GM23338 (cell line): ENCODE data around the gene ZNRF2. TPM values are rescaled to one million over a fixed set of nuclear protein-coding genes. Genes with fewer than 3 reads are reported as not detected.

Experiments used
- ATAC-seq: fragments of 200-7000 bp; cut with Tn5 transposase; 3 replicates; pipeline ENCODE4 v1.9.1; 2020
- DNase-seq: peaks from one replicate; pipeline ENCODE4 v3.0.0-alpha.2; 2015; ENCODE audit warnings: low spot score
- H2AFZ ChIP-seq: fragments of 200-600 bp; sonication (generic); 2 replicates; pipeline ENCODE4 v1.8.0; 2016; ENCODE audit warnings: antibody characterized with exemption, mild to moderate bottlenecking, moderate library complexity
- H3F3A ChIP-seq: fragments of 200-600 bp; sonication (generic); replicated peaks from 2 replicates; pipeline ENCODE4 v1.8.0; 2017; ENCODE audit warnings: antibody characterized with exemption, mixed run types, low read depth
- H3K27ac ChIP-seq: fragments of 200-600 bp; sonication (generic); 2 replicates; pipeline ENCODE4 v1.6.1; 2016; ENCODE audit warnings: low read depth
- H3K27me3 ChIP-seq: fragments of 200-600 bp; sonication (generic); 2 replicates; pipeline ENCODE4 v1.8.0; 2016; ENCODE audit warnings: mild to moderate bottlenecking, mixed run types, moderate library complexity; ENCODE audit not compliant: insufficient read depth
- H3K36me3 ChIP-seq: fragments of 200-600 bp; sonication (generic); 2 replicates; pipeline ENCODE4 v1.8.0; 2016; ENCODE audit warnings: mild to moderate bottlenecking; ENCODE audit not compliant: insufficient read depth
- H3K4me1 ChIP-seq: fragments of 200-600 bp; sonication (generic); 2 replicates; pipeline ENCODE4 v1.8.0; 2016; ENCODE audit warnings: mild to moderate bottlenecking, moderate library complexity; ENCODE audit not compliant: insufficient read depth
- H3K4me2 ChIP-seq: fragments of 200-600 bp; sonication (generic); 2 replicates; pipeline ENCODE4 v1.7.1; 2017; ENCODE audit warnings: mixed run types
- H3K4me3 ChIP-seq: fragments of 200-600 bp; sonication (generic); 2 replicates; pipeline ENCODE4 v1.6.1; 2016; ENCODE audit warnings: mixed run types
- H3K79me2 ChIP-seq: fragments of 200-600 bp; sonication (generic); replicated peaks from 2 replicates; pipeline ENCODE4 v1.8.0; 2017; ENCODE audit warnings: mild to moderate bottlenecking; ENCODE audit not compliant: insufficient read depth
- H3K9me2 ChIP-seq: fragments of 200-600 bp; sonication (generic); 2 replicates; pipeline ENCODE4 v1.8.0; 2017; ENCODE audit not compliant: insufficient read depth
- H4K20me1 ChIP-seq: fragments of 200-600 bp; sonication (generic); replicated peaks from 2 replicates; pipeline ENCODE4 v1.8.0; 2017; ENCODE audit warnings: mild to moderate bottlenecking; ENCODE audit not compliant: insufficient read depth
- H3K27ac Mint-ChIP-seq: 2 replicates; pipeline ENCODE4 v1.8.0; 2020; ENCODE audit warnings: inconsistent platforms, mild to moderate bottlenecking, moderate library complexity, mixed read lengths
- H3K27me3 Mint-ChIP-seq: 3 replicates; pipeline ENCODE4 v1.8.0; 2022; ENCODE audit warnings: low read depth, mild to moderate bottlenecking, moderate library complexity, mixed read lengths, inconsistent platforms; ENCODE audit not compliant: insufficient read depth, poor library complexity
- H3K36me3 Mint-ChIP-seq: 3 replicates; pipeline ENCODE4 v1.8.0; 2021; ENCODE audit warnings: low read depth, mild to moderate bottlenecking, inconsistent platforms, moderate library complexity, mixed read lengths
- H3K4me1 Mint-ChIP-seq: 3 replicates; pipeline ENCODE4 v1.8.0; 2020; ENCODE audit warnings: mild to moderate bottlenecking, inconsistent platforms, mixed read lengths
- H3K4me3 Mint-ChIP-seq: 3 replicates; pipeline ENCODE4 v1.8.0; 2021; ENCODE audit warnings: moderate library complexity, mild to moderate bottlenecking, inconsistent platforms, mixed read lengths
- H3K9me3 Mint-ChIP-seq: 3 replicates; pipeline ENCODE4 v1.8.0; 2020; ENCODE audit warnings: moderate library complexity, mild to moderate bottlenecking, inconsistent platforms, mixed read lengths
- CTCF ChIP-seq, 2 experiments: fragments of 200-600 bp in 1 of 2; sonication (generic) in 1 of 2; conservative IDR thresholded peaks; 2 replicates each; pipeline versions ENCODE4 v1.5.1 to v1.6.1; 2016 to 2017; ENCODE audit warnings: antibody characterized with exemption in 2 of 2, low read depth in 2 of 2, mild to moderate bottlenecking in 2 of 2, moderate library complexity in 1 of 2
- ETS1 ChIP-seq: IDR thresholded peaks from 2 replicates; pipeline ENCODE4 v1.6.1; 2016; ENCODE audit warnings: antibody characterized with exemption
- EZH2 ChIP-seq: fragments of 200-600 bp; sonication (generic); IDR thresholded peaks from one replicate; pipeline ENCODE4 v1.8.0; 2017; ENCODE audit warnings: antibody characterized with exemption, mild to moderate bottlenecking, low read depth; ENCODE audit not compliant: unreplicated experiment
- EZH2phosphoT487 ChIP-seq: fragments of 200-600 bp; sonication (generic); IDR thresholded peaks from one replicate; pipeline ENCODE4 v1.8.1; 2018; ENCODE audit warnings: antibody characterized with exemption; ENCODE audit not compliant: unreplicated experiment
- NANOG ChIP-seq: IDR thresholded peaks from 2 replicates; pipeline ENCODE4 v1.6.1; 2016; ENCODE audit warnings: antibody characterized with exemption, borderline replicate concordance
- POLR2AphosphoS5 ChIP-seq: IDR thresholded peaks from 2 replicates; pipeline ENCODE4 v1.6.1; 2016; ENCODE audit warnings: antibody characterized with exemption, low read depth
- REST ChIP-seq: IDR thresholded peaks from one replicate; pipeline ENCODE4 v1.6.1; 2018; ENCODE audit warnings: antibody characterized with exemption; ENCODE audit not compliant: unreplicated experiment
- STAT1 ChIP-seq: IDR thresholded peaks from one replicate; pipeline ENCODE4 v1.6.1; 2016; ENCODE audit warnings: antibody characterized with exemption; ENCODE audit not compliant: unreplicated experiment
- ZNF114 ChIP-seq: fragments of 250-450 bp; sonication (Bioruptor Pico); IDR thresholded peaks from 2 replicates; pipeline ENCODE4 v1.5.0; 2020; ENCODE audit warnings: mild to moderate bottlenecking, moderate library complexity
- ZNF462 ChIP-seq: fragments of 250-450 bp; sonication (Bioruptor Pico); IDR thresholded peaks from 2 replicates; pipeline ENCODE4 v1.5.0; 2020; ENCODE audit warnings: mild to moderate bottlenecking, moderate library complexity
- polyA plus RNA-seq: library from polyadenylated mRNA; unstranded; fragments of >200 nt; fragmentation: Nextera tagmentation; extraction: Ambion mirVana; gene quantifications from 2 replicates; pipeline ENCODE4 v1.2.1, GENCODE V29; 2016
- total RNA-seq: library from RNA; depleted of rRNA; stranded (reverse); fragments of >200 nt; shearing (Covaris generic); gene quantifications from 2 replicates; pipeline ENCODE4 v1.2.3, GENCODE V29; 2014

Gene ZNRF2
- total and polyA plus RNA-seq, 2 experiments from 2014 or later: 6.0 to 34.7 TPM

DNA sequence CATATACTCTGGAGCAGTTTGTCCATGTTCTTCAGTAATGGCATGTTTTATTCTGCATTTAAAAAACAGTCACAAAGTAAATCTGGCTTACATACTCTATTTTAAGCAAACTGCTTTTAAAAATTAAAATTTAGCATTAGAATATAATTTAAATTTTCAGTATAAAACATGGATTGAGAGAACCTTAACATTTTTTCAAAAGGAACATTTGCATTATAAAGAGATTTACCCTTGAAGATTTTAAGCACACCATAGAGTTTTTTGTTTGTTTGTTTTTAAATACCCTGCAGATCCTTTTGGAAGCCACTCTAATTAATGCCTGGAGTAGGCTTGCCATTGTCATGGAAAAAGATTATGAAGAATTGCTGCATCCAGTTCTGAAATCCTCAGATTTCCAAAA is 70.4 kb downstream of the ZNRF2 start (continued):
- no peak for TF ChIP-seq CTCF (conservative IDR thresholded peaks at IDR 0.05; ENCODE audit: low read depth in 2 of 2)

DNA sequence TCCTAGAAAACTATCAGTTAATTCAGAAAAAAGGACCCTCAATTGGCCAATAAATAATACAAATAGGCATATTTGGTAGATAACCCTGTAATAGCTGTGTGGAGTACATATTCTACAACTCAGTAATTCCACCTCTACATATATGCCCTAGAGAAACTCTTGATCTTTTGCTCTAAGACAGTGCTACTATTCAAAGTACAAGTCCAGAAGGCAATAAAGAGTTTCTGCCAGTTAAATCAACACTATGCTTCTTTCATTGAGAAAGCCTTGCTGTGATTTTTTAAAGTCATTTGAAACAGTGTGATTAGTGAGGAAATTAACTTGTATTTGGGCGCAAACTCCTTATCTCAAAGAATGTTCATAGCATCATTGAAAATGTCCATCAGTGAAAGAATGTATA is 75.6 kb downstream of the ZNRF2 start:
- 0 out of 2 replicates have a peak, but pooled peaks cover 4% of the 10 kb centered on the region for H3K79me2 ChIP-seq
- no peaks in the 10 kb centered on the region for H3K27me3 ChIP-seq
- Mint-ChIP-seq H3K4me1 (peaks cover 24% of the 10 kb centered on the region), H3K27me3 (no peaks in the 10 kb centered on the region), H3K27ac (no peak overlapping the region), H3K36me3 (peaks cover 7% of the 10 kb centered on the region; the same call in 2 of the 3 replicates), H3K9me3 (no peaks in the 10 kb centered on the region), H3K4me3 (no peak overlapping the region)
- DNase-seq (no peak), ATAC-seq (no peak)
- H3K4me2 ChIP-seq: no peak overlapping the region
- H3K36me3 ChIP-seq: no peaks in the 10 kb centered on the region
- no peak overlapping the region for H2AFZ ChIP-seq
- H3K4me1 ChIP-seq: peaks cover 21% of the 10 kb centered on the region
- no peaks in the 10 kb centered on the region for H4K20me1 ChIP-seq
- H3K27ac ChIP-seq: no peak overlapping the region
- no peak overlapping the region for H3K4me3 ChIP-seq
- H3F3A ChIP-seq: no peaks in the 10 kb centered on the region
- H3K9me2 ChIP-seq: no peaks in the 10 kb centered on the region
- TF ChIP-seq ZNF462 (CRISPR knock-in tag): no peak
- TF ChIP-seq ZNF114 (CRISPR knock-in tag): no peak
- TF ChIP-seq ETS1: no peak
- TF ChIP-seq STAT1: no peak
- TF ChIP-seq CTCF (conservative IDR thresholded peaks at IDR 0.05; ENCODE audit: low read depth in 2 of 2): no peak
- no peak for TF ChIP-seq POLR2AphosphoS5
- no peak for TF ChIP-seq EZH2
- no peak for TF ChIP-seq REST
- TF ChIP-seq EZH2phosphoT487: no peak
- no peak for TF ChIP-seq NANOG
